ENCODE measurements around the gene LAYN. TPM values are rescaled to one million over a fixed set of nuclear protein-coding genes. Genes with fewer than 3 reads are reported as not detected.

The LAYN gene
- total RNA-seq, 1 experiment from 2014 or later = 3.7 TPM

DNA sequence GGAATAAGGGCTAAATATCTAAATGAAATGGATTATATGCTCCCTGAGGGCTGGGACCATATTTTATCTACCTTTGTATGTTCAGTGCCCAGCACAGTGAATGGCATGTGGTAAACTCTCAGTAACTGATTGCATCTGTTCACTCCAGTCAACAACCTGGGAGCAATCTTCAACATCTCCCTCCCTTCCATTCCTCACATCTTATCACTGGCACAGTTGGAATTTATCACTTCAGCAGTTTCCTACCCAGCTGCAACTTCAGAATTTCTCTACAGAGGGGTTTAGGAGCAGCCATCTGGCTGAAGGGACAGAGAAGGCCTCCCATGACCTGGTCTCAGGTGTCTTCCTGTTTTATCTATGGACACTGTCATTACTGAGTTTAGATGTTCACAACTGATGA, 52.0 kb downstream of the LAYN start (continued):
- TF ChIP-seq ZSCAN18 (CRISPR knock-in tag; IDR thresholded peaks at IDR 0.05) = no peak
- no peak for TF ChIP-seq ERG (CRISPR knock-in tag; IDR thresholded peaks at IDR 0.05)
- no peak for TF ChIP-seq ZNF396 (CRISPR knock-in tag; IDR thresholded peaks at IDR 0.05; ENCODE audit: borderline replicate concordance)
- TF ChIP-seq, protein P1, sequence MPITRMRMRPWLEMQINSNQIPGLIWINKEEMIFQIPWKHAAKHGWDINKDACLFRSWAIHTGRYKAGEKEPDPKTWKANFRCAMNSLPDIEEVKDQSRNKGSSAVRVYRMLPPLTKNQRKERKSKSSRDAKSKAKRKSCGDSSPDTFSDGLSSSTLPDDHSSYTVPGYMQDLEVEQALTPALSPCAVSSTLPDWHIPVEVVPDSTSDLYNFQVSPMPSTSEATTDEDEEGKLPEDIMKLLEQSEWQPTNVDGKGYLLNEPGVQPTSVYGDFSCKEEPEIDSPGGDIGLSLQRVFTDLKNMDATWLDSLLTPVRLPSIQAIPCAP (CRISPR knock-in tag; IDR thresholded peaks at IDR 0.05) = no peak
- no peak for TF ChIP-seq MXD4 (CRISPR knock-in tag; IDR thresholded peaks at IDR 0.05; ENCODE audit: borderline replicate concordance)
- no peak for TF ChIP-seq STAT6 (CRISPR knock-in tag; conservative IDR thresholded peaks at IDR 0.05; ENCODE audit: low read depth)

DNA sequence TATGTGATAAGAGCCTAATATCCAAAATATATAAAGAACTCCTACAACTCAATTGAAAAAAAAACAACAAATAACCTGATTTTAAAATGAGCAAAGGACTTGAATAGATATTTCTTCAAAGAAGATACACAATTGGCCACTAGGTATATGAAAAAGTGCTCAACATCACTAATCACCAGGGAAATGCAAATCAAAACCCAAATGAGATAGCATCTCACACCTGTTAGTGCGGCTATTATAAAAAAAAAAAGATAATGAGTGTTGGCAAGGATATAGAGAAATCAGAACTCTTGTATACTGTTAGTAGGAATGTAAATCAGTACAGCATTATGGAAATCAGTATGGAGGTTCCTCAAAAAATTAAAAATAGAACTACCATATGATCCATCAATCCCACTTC, 55.8 kb downstream of the LAYN start:
- CTCF ChIA-PET = no interaction called here
- no peak for TF ChIP-seq ETV6 (CRISPR knock-in tag; IDR thresholded peaks at IDR 0.05)
- no peak for TF ChIP-seq ZNF219 (CRISPR knock-in tag; IDR thresholded peaks at IDR 0.05; ENCODE audit: borderline replicate concordance)
- TF ChIP-seq SOX15 (CRISPR knock-in tag; IDR thresholded peaks at IDR 0.05) = no peak
- no peak for TF ChIP-seq NFYB (CRISPR knock-in tag; conservative IDR thresholded peaks at IDR 0.05; ENCODE audit: low read depth)
- TF ChIP-seq JAZF1 (CRISPR knock-in tag; IDR thresholded peaks at IDR 0.05) = no peak
- TF ChIP-seq MYBL2 (CRISPR knock-in tag; IDR thresholded peaks at IDR 0.05) = no peak
- TF ChIP-seq, protein P2, sequence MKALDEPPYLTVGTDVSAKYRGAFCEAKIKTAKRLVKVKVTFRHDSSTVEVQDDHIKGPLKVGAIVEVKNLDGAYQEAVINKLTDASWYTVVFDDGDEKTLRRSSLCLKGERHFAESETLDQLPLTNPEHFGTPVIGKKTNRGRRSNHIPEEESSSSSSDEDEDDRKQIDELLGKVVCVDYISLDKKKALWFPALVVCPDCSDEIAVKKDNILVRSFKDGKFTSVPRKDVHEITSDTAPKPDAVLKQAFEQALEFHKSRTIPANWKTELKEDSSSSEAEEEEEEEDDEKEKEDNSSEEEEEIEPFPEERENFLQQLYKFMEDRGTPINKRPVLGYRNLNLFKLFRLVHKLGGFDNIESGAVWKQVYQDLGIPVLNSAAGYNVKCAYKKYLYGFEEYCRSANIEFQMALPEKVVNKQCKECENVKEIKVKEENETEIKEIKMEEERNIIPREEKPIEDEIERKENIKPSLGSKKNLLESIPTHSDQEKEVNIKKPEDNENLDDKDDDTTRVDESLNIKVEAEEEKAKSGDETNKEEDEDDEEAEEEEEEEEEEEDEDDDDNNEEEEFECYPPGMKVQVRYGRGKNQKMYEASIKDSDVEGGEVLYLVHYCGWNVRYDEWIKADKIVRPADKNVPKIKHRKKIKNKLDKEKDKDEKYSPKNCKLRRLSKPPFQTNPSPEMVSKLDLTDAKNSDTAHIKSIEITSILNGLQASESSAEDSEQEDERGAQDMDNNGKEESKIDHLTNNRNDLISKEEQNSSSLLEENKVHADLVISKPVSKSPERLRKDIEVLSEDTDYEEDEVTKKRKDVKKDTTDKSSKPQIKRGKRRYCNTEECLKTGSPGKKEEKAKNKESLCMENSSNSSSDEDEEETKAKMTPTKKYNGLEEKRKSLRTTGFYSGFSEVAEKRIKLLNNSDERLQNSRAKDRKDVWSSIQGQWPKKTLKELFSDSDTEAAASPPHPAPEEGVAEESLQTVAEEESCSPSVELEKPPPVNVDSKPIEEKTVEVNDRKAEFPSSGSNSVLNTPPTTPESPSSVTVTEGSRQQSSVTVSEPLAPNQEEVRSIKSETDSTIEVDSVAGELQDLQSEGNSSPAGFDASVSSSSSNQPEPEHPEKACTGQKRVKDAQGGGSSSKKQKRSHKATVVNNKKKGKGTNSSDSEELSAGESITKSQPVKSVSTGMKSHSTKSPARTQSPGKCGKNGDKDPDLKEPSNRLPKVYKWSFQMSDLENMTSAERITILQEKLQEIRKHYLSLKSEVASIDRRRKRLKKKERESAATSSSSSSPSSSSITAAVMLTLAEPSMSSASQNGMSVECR (CRISPR knock-in tag; IDR thresholded peaks at IDR 0.05; ENCODE audit: borderline replicate concordance) = no peak
- TF ChIP-seq NFE2L1 (CRISPR knock-in tag; IDR thresholded peaks at IDR 0.05) = no peak
- no peak for TF ChIP-seq USF1 (CRISPR knock-in tag; IDR thresholded peaks at IDR 0.05)
- no peak for TF ChIP-seq ATF1 (CRISPR knock-in tag; IDR thresholded peaks at IDR 0.05)
- no peak for TF ChIP-seq NFATC4 (CRISPR knock-in tag; IDR thresholded peaks at IDR 0.05)
- TF ChIP-seq ZNF281 (CRISPR knock-in tag; IDR thresholded peaks at IDR 0.05) = no peak
- TF ChIP-seq SMAD4 (CRISPR knock-in tag; IDR thresholded peaks at IDR 0.05) = no peak
- TF ChIP-seq, protein P3, sequence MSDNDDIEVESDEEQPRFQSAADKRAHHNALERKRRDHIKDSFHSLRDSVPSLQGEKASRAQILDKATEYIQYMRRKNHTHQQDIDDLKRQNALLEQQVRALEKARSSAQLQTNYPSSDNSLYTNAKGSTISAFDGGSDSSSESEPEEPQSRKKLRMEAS (CRISPR knock-in tag; IDR thresholded peaks at IDR 0.05) = no peak

More for the DNA sequence above, 55.8 kb downstream of the LAYN start:
- Mint-ChIP-seq H3K4me3 (no peak overlapping the region), H3K4me1 (peaks cover 2% of the 10 kb centered on the region; the same call in 1 of the 2 replicates), H3K27me3 (ENCODE audit: low read depth) (peaks cover 5% of the 10 kb centered on the region), H3K36me3 (no peaks in the 10 kb centered on the region), H3K9me3 (no peaks in the 10 kb centered on the region), H3K27ac (no peak overlapping the region)
- POLR2A ChIA-PET = no interaction called here
- ATAC-seq = no peak
- no peak for DNase-seq (ENCODE audit: low spot score)
